Measurements from ENCODE around the gene TMC7.

DNA sequence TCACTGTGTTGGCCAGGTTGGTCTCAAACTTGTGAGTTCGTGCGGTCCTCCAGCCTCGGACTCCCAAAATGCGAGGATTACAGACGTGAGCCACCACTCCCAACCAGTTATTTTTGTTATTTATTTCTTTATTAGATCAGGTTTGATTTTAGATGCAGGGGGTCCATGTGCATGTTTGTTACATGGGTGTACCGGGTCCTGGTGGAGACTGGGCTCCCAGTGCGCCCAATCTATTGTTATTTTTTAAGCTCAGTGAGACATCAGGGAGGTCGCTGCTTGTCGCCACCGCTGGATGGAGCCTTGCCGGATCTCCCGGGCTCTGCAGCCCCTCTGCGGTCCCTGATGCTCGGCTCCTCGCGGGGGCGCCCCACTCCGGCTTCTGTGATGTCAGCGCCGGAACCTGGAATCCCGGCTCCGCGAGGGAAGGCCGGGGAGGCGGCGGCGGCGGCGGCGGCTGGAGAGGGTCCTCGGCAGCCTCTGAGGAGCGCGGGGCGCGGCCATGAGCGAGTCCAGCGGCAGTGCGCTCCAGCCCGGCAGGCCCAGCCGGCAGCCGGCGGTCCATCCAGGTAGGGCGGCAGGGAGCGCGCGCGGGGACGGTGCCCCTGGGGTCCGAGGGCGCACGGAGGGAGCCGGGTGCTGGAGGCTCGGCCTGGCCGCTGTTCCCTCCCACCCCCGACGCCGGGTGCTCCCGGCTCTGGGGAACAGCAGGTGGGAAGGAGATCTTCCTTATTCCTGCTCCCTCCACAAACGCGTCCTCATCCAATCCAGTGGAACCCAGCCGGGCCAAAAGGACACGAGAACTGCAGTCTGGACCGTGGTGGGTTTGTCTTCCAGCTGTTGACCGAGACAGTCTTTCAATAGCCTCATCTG is at the start of gene TMC7:
- TF ChIP-seq, protein P1, sequence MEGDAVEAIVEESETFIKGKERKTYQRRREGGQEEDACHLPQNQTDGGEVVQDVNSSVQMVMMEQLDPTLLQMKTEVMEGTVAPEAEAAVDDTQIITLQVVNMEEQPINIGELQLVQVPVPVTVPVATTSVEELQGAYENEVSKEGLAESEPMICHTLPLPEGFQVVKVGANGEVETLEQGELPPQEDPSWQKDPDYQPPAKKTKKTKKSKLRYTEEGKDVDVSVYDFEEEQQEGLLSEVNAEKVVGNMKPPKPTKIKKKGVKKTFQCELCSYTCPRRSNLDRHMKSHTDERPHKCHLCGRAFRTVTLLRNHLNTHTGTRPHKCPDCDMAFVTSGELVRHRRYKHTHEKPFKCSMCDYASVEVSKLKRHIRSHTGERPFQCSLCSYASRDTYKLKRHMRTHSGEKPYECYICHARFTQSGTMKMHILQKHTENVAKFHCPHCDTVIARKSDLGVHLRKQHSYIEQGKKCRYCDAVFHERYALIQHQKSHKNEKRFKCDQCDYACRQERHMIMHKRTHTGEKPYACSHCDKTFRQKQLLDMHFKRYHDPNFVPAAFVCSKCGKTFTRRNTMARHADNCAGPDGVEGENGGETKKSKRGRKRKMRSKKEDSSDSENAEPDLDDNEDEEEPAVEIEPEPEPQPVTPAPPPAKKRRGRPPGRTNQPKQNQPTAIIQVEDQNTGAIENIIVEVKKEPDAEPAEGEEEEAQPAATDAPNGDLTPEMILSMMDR (conservative IDR thresholded peaks at IDR 0.05; ENCODE audit: low read depth, low read length), result peak; percentile 96
- no peak for TF ChIP-seq EZH2 (IDR thresholded peaks at IDR 0.05; ENCODE audit: borderline replicate concordance, low read depth, low read length, poor library complexity, severe bottlenecking)

All from A673 (cell line).